A673 (cell line): ENCODE measurements around the gene BAIAP2. TPM values are rescaled to one million over a fixed set of nuclear protein-coding genes. Genes with fewer than 3 reads are reported as not detected.

Source experiments
- BruUV-seq: library from RNA; stranded (reverse); fragments of 400-500 nt; replicated peaks from 2 replicates; lab custom pipeline; 2021; lab: Mats Ljungman, UMichigan
- CTCF ChIA-PET: fragments of 300-600 bp; sonication (Branson Sonifier 250); formaldehyde crosslinking; loops from one replicate; lab custom pipeline; 2022; ENCODE audit warnings: antibody characterized with exemption; lab: Charles Lee
- POLR2A ChIA-PET: fragments of 300-600 bp; sonication (Branson Sonifier 250); formaldehyde crosslinking; loops from one replicate; lab custom pipeline; 2022; ENCODE audit warnings: antibody characterized with exemption; ENCODE audit not compliant: low non-redundant PET; lab: Charles Lee
- DNase-seq: peaks from one replicate; pipeline ENCODE4 v3.0.0-alpha.2; 2015; ENCODE audit warnings: low spot score
- H3K27ac ChIP-seq: fragments of 200-600 bp; sonication (generic); 2 replicates; pipeline ENCODE4 v1.5.1; 2016; ENCODE audit warnings: mixed run types, low read depth, mild to moderate bottlenecking, mixed read lengths, antibody characterized with exemption, low read length; ENCODE audit not compliant: poor library complexity, severe bottlenecking
- H3K27me3 ChIP-seq: fragments of 200-600 bp; sonication (generic); replicated peaks from 2 replicates; pipeline ENCODE4 v1.6.1; 2017; ENCODE audit warnings: mixed run types, low read depth, mild to moderate bottlenecking, mixed read lengths, antibody characterized with exemption, low read length; ENCODE audit not compliant: insufficient read depth, poor library complexity
- H3K36me3 ChIP-seq: fragments of 200-600 bp; sonication (generic); 2 replicates; pipeline ENCODE4 v1.6.1; 2016; ENCODE audit warnings: mixed run types, mild to moderate bottlenecking, mixed read lengths, antibody characterized with exemption, low read length; ENCODE audit not compliant: insufficient read depth, poor library complexity, severe bottlenecking
- H3K4me1 ChIP-seq: fragments of 200-600 bp; sonication (generic); 2 replicates; pipeline ENCODE4 v1.6.1; 2017; ENCODE audit warnings: mixed run types, mild to moderate bottlenecking, mixed read lengths, antibody characterized with exemption, low read length; ENCODE audit not compliant: insufficient read depth, poor library complexity, severe bottlenecking
- H3K4me3 ChIP-seq: fragments of 200-600 bp; sonication (generic); 2 replicates; pipeline ENCODE4 v1.5.1; 2016; ENCODE audit warnings: low read depth, mixed run types, mild to moderate bottlenecking, mixed read lengths, low read length; ENCODE audit not compliant: poor library complexity, severe bottlenecking
- H3K9me3 ChIP-seq: fragments of 200-600 bp; sonication (generic); 2 replicates; pipeline ENCODE4 v1.6.1; 2016; ENCODE audit warnings: mixed run types, low read depth, mild to moderate bottlenecking, mixed read lengths, antibody characterized with exemption, low read length; ENCODE audit not compliant: poor library complexity, severe bottlenecking
- CTCF ChIP-seq: fragments of 300-800, 200-600 bp; sonication (generic); conservative IDR thresholded peaks from 2 replicates; pipeline ENCODE4 v1.5.1; 2017; ENCODE audit warnings: low read depth, mild to moderate bottlenecking, antibody characterized with exemption, low read length, moderate library complexity, mixed read lengths
- EZH2 ChIP-seq: fragments of 200-600 bp; sonication (generic); IDR thresholded peaks from 2 replicates; pipeline ENCODE4 v1.6.1; 2017; ENCODE audit warnings: borderline replicate concordance, low read depth, mild to moderate bottlenecking, mixed read lengths, antibody characterized with exemption, low read length; ENCODE audit not compliant: poor library complexity, severe bottlenecking
- intact Hi-C: fragments of 100-400 bp; cut with micrococcal nuclease; formaldehyde crosslinking; loops from one replicate; pipeline ENCODE4 v1.10.0; 2022; ENCODE audit not compliant: unreplicated experiment
- total RNA-seq: library from RNA; stranded (reverse); gene quantifications from 2 replicates; pipeline ENCODE4 v1.2.3, GENCODE V29; 2021

Gene BAIAP2
- total RNA-seq, 1 experiment from 2014 or later: 51.6 TPM

- ChIA-PET CTCF (interaction anchor here (0.6 kb wide), 1 partner anchor 100 kb away, joined by 3 read pairs; no protein-coding TSS in a partner anchor), POLR2A (no interaction called here)
- Histone ChIP-seq H3K4me1 (peaks cover 13% of the 10 kb centered on the region), H3K36me3 (no peaks in the 10 kb centered on the region), H3K9me3 (no peaks in the 10 kb centered on the region), H3K27ac (no peak overlapping the region), H3K27me3 (no peaks in the 10 kb centered on the region), H3K4me3 (no peak overlapping the region)
- no TSS peak for BruUV-seq
- DNase-seq: no peak
- intact Hi-C loops: no loop called here
- no peak for TF ChIP-seq EZH2
- no peak for TF ChIP-seq CTCF
Measured at GRCh38 chr17:81112450-81112849, 77.5 kb downstream of the BAIAP2 start.

GRCh38 chr17:81113158-81113724 is 78.3 kb downstream of the BAIAP2 start:
- H3K4me3 ChIP-seq: no peak overlapping the region
- CTCF ChIA-PET: no interaction called here
- H3K4me1 ChIP-seq: peaks cover 16% of the 10 kb centered on the region
- BruUV-seq: no TSS peak
- no peak for DNase-seq
- no peaks in the 10 kb centered on the region for H3K9me3 ChIP-seq
- H3K36me3 ChIP-seq: no peaks in the 10 kb centered on the region
- TF ChIP-seq CTCF: no peak
- TF ChIP-seq EZH2: no peak
- intact Hi-C loops: no loop called here
- H3K27ac ChIP-seq: no peak overlapping the region
- H3K27me3 ChIP-seq: no peaks in the 10 kb centered on the region
- POLR2A ChIA-PET: no interaction called here

GRCh38 chr17:81114351-81115093 is 79.6 kb downstream of the BAIAP2 start:
- TF ChIP-seq CTCF (no peak), EZH2 (no peak)
- no peak overlapping the region for H3K27ac ChIP-seq
- H3K9me3 ChIP-seq: no peaks in the 10 kb centered on the region
- BruUV-seq: no TSS peak
- no peaks in the 10 kb centered on the region for H3K27me3 ChIP-seq
- intact Hi-C loops: no loop called here
- H3K36me3 ChIP-seq: no peaks in the 10 kb centered on the region
- H3K4me1 ChIP-seq: peaks cover 27% of the 10 kb centered on the region
- CTCF ChIA-PET: no interaction called here
- no peak overlapping the region for H3K4me3 ChIP-seq
- DNase-seq: no peak
- POLR2A ChIA-PET: no interaction called here
